DOHH2 (cell line): ENCODE results near the gene MT1F.

ENCODE experiments used
- EZH2phosphoT487 ChIP-seq: fragments of 200-600 bp; sonication (generic); IDR thresholded peaks from 2 replicates; pipeline ENCODE4 v1.6.1; 2017; ENCODE audit warnings: borderline replicate concordance, mild to moderate bottlenecking, antibody characterized with exemption, low read length, moderate library complexity, mixed read lengths
- TF ChIP-seq, protein P1 (sequence below): fragments of 200-600 bp; sonication (generic); IDR thresholded peaks from one replicate; pipeline ENCODE4 v1.5.1; 2014; ENCODE audit warnings: antibody characterized with exemption, mild to moderate bottlenecking, low read depth, low read length; ENCODE audit not compliant: poor library complexity, severe bottlenecking

GRCh38 chr16:56681939-56682702 lies 24.4 kb downstream of the MT1F start, which contains the start of gene MT1X:
- TF ChIP-seq, protein P1, sequence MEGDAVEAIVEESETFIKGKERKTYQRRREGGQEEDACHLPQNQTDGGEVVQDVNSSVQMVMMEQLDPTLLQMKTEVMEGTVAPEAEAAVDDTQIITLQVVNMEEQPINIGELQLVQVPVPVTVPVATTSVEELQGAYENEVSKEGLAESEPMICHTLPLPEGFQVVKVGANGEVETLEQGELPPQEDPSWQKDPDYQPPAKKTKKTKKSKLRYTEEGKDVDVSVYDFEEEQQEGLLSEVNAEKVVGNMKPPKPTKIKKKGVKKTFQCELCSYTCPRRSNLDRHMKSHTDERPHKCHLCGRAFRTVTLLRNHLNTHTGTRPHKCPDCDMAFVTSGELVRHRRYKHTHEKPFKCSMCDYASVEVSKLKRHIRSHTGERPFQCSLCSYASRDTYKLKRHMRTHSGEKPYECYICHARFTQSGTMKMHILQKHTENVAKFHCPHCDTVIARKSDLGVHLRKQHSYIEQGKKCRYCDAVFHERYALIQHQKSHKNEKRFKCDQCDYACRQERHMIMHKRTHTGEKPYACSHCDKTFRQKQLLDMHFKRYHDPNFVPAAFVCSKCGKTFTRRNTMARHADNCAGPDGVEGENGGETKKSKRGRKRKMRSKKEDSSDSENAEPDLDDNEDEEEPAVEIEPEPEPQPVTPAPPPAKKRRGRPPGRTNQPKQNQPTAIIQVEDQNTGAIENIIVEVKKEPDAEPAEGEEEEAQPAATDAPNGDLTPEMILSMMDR = no peak
- TF ChIP-seq EZH2phosphoT487 = no peak
